NCI-H2196 (cell line): ENCODE data around the gene R3HDM2.

Experiments used
- DNase-seq: peaks from one replicate; lab custom pipeline; 2025; ENCODE audit not compliant: unreplicated experiment; lab: John Stamatoyannopoulos, UW

Gene R3HDM2

GRCh38 chr12:57219993-57220754, 210.7 kb downstream of the R3HDM2 start:
- DNase-seq = no peak

GRCh38 chr12:57219205-57219992, 211.4 kb downstream of the R3HDM2 start:
- DNase-seq = no peak

GRCh38 chr12:57218030-57218853, 212.6 kb downstream of the R3HDM2 start:
- DNase-seq = no peak

GRCh38 chr12:57216921-57217879, 213.6 kb downstream of the R3HDM2 start:
- peak; percentile 30 for DNase-seq

GRCh38 chr12:57216014-57216911, 214.6 kb downstream of the R3HDM2 start, which contains the start of gene NXPH4:
Gene NXPH4, plus strand, starts transcription at chr12:57216794. Its CDS starts 176 bp downstream, at chr12:57216970.
- peak; percentile 67 for DNase-seq

- peak; percentile 35 for DNase-seq
Measured at GRCh38 chr12:57215668-57216013, 215.2 kb downstream of the R3HDM2 start.

GRCh38 chr12:57215065-57215464, 215.8 kb downstream of the R3HDM2 start:
- no peak for DNase-seq

- peak; percentile 80 for DNase-seq
Measured at GRCh38 chr12:57214398-57214781, 216.5 kb downstream of the R3HDM2 start.

- peak; percentile 29 for DNase-seq
Measured at GRCh38 chr12:57213763-57214397, 217.0 kb downstream of the R3HDM2 start.

GRCh38 chr12:57213058-57213715, 217.7 kb downstream of the R3HDM2 start:
- DNase-seq = peak; percentile 89

GRCh38 chr12:57212701-57213057, 218.2 kb downstream of the R3HDM2 start:
- DNase-seq = no peak

- no peak for DNase-seq
Measured at GRCh38 chr12:57211791-57212700, 218.8 kb downstream of the R3HDM2 start.

- peak; percentile 75 for DNase-seq
Measured at GRCh38 chr12:57210926-57211692, 219.7 kb downstream of the R3HDM2 start.

GRCh38 chr12:57210461-57210860, 220.4 kb downstream of the R3HDM2 start:
- DNase-seq = no peak

GRCh38 chr12:57209916-57210315, 220.9 kb downstream of the R3HDM2 start:
- no peak for DNase-seq

GRCh38 chr12:57208631-57209282, 222.1 kb downstream of the R3HDM2 start:
- no peak for DNase-seq
